GM21381 (cell line): Measurements from ENCODE around the gene DOLK.
"Not testable (repeated sequence)": the region's sequence is repeated elsewhere in the genome, so short reads cannot be mapped to it uniquely, and the experiment has no call there.

Source experiments
- ATAC-seq: cut with Tn5 transposase; IDR thresholded peaks from one replicate; pipeline ENCODE4 v1.9.1; 2021; ENCODE audit warnings: mild to moderate bottlenecking, moderate library complexity; ENCODE audit not compliant: unreplicated experiment

DOLK gene

DNA sequence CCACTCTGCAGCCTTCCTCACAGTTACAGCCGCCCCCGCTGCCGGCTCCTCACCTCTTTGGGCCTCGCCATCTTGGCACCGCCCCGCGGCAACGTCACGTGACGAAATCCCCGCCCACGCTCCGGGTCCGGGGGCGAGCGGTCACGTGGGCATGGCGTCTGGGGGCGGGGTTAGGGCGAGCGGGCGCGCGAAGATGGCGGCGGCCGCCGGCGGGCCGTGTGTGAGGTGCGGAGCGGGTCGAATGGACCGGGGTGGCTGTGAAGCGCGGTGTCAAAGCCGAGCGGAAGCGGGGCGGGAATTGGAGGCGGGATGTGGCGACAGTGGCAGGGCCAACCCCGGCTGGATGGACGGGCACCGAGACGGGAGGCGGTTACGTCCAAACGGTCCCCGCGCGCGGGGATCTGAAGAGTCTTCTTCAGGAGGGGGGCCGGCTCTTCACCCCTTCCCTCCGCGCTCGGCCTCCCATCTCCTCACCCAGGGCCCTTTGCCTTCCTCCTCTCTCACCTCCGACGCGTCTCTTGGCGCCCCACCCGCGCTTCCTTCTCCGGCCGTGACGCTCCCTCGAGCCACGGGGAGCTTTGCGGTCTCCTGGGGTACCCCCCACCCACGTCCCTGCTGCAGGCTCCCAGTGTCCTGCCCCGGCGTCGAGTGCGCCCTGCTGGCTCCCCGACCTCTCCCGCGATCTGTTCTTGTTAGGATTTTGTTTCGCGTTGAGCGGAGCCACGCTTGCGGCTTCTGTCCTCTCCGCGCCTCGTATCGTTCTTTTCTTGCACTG is at the start of gene DOLK, which contains the start of gene NUP188:
Gene DOLK (minus strand): TSS at position 77 of the 775 bp plus-strand sequence. CDS start 300 bp downstream, outside the sequence.
Gene NUP188 (plus strand): TSS at position 173 of the 775 bp plus-strand sequence. CDS start 21 bp downstream, at position 194.
- peak; percentile 88 for ATAC-seq

- ATAC-seq: no peak
Observed at GRCh38 chr9:128995791-128996190, 48.4 kb upstream of the DOLK start.

DNA sequence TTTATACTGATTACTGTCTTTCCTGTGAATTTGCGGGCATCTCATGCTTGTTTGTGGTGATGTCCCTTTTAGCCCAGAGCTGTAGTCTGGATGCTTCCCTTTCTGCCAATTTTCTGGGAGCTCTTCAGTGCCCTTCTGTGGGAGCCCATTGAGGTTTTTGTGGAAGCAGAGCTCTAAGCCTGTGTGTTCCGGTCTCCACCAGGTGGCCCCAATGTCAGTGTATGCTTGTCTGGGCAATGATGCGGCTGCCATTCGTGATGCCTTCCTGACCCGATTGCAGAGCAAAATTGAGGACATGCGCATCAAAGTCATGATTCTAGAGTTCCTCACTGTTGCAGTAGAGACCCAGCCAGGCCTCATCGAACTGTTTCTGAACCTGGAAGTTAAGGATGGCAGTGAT is 45.6 kb upstream of the DOLK start:
- ATAC-seq: no peak

DNA sequence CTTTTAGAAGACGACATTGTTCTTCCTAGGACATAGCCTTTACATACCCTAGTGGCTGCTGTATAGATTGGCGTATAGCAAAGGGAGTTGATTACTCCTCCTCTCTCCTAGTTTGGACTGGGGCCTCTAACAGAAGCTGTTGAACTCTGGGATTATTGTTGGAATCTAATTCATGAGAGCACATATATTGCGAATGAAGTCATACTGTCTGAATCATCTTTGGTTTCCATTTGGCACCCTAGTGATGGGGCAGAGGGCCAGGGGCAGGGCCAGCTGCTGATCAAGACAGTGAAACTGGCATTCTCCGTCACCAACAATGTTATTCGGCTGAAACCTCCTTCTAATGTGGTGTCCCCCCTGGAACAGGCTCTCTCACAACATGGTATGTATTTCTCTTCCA is 40.4 kb upstream of the DOLK start:
- ATAC-seq: no peak

- no peak for ATAC-seq
Observed at GRCh38 chr9:128986671-128987070, 39.3 kb upstream of the DOLK start.

DNA sequence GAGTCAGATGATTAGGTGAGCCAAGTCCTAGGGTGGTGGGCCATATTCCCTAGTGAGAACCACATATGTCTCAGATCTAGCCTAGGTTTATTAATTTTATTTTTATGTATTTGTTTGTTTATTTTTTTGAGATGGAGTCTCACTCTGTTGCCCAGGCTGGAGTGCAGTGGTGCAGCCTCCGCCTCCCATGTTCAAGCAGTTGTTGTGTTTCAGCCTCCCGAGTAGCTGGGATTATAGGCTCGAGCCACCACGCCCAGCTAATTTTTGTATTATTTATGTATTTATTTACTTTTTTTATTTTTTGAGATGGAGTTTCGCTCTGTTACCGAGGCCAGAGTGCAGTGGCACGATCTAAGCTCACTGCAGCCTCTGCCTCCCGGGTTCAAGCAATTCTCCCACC is 36.1 kb upstream of the DOLK start:
- ATAC-seq: no peak

DNA sequence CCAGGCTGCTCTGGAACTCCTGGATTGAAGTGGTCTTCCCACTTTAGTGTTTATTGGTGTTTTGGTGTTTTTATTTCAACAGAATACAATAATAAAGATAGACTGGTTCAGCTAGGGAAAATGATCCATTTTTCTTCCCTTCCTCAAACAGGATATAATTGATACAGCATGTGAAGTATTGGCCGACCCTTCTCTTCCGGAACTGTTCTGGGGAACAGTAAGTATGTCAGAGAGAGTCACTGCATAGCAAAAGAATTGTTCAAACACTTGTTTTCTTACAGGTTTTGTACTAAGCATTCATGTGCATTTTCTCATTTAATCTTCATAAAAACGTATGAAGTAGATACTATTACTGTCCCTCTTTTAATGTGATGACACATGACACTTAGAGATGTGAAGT is 31.7 kb upstream of the DOLK start:
- no peak for ATAC-seq

GRCh38 chr9:128972956-128973355 is 25.6 kb upstream of the DOLK start:
- ATAC-seq: no peak

- no peak for ATAC-seq
Observed at GRCh38 chr9:128969491-128969890, 22.1 kb upstream of the DOLK start.

DNA sequence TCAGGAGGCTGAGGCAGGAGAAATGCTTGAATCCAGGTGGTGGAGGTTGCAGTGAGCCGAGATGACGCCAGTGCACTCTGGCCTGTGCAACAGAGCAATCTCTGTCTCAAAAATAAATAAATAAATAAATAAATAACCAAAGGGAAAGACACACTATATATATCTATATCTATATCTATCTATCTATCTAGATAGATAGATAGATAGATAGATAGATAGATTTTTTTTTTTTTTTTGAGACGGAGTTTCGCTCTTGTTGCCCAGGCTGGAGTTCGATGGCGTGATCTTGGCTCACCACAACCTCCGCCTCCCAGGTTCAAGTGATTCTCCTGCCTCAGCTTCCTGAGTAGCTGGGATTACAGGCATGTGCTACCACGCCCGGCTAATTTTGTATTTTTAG is 14.0 kb upstream of the DOLK start:
- not testable (repeated sequence) for ATAC-seq

GRCh38 chr9:128947277-128947526 is 201 bp downstream of the DOLK start:
- ATAC-seq: no peak

DNA sequence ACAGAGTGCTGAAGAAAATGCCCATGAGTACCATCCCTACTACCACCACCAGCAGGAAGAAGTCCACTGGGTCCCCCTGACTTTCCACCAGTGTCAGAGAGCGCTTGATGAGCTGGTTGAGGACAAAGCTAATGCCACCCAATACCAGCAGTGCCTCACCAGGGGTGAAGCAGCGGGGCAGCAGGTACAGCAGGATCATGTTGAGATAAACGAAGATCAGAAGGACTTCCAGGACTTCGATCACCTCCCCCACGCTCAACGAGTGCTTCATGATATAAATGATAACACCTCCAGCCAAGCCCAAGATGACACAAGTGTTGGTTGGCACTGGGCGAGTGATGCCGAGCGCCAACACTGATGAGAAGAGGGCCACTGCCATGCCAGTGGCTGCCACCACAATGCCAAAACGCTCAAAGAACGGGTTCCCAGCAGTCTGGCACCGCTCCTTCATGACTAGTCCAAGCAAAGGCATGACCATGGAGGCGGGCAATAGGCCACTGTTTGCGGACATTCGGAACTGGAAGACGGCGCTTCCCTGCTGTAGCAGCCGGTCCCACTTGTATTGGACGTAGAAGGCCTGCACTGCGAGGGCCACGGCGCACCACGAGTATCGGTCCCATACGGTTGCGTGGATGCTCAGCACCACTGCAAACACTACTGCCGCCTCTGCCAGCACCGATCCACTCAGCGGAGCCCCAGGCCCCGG is 679 bp downstream of the DOLK start:
- ATAC-seq: peak; percentile 26

GRCh38 chr9:128945798-128946501 is 1.5 kb downstream of the DOLK start:
- no peak for ATAC-seq

DNA sequence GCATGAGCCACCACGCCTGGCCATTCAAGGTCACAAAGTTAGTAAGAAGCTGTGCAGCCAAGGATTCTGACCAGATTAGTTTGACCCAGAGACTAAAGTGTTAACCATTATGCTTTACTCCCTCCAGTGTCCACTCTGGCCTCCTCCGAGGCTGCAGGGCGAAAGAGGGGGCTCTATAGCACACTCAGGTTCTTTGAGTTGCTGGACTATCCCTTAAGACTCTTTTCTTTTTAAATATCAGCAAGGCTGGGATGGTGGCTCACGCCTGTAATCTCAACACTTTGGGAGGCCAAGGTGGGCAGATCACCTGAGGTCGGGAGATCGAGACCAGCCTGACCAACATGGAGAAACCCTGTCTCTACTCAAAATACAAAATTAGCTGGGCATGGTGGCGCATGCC is 2.4 kb downstream of the DOLK start:
- ATAC-seq: not testable (repeated sequence)

- no peak for ATAC-seq
Observed at GRCh38 chr9:128943832-128944620, 3.4 kb downstream of the DOLK start.

DNA sequence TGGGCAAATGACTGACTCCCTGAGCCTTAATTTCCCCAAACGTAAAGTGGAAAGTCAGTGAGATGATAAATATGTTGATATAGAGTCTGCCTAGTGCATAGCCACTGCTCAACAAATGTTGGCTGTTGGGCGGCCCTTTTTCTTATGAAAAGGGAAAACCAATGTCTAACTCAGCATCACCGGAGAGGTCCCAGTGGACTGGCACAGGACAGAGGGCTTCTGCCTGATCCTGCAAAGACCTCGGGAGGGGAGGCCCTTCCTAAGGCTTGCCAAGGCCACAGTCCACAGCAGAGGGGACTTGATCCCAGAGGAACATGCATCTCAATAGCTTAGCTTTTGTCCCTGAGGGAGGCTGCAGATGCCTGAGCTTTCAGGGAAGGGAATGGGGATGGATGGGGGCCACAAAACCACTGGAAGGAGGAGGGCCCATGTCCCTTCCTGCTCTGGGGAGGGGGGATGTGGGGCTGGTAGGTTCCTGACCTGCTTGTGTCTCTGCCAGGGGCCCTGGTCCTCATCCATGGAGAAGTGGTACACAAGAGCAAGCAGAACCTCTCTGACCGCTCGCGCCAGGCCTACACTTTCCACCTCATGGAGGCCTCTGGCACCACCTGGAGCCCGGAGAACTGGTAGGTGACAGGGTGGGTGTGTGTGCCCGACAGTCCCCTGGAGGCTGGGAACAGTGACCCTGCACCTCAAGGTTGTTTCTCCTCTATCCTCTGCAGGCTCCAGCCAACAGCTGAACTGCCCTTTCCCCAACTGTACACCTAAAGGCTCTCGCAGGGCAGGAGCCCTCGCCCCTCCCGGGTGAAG is 6.3 kb downstream of the DOLK start:
- ATAC-seq: no peak

DNA sequence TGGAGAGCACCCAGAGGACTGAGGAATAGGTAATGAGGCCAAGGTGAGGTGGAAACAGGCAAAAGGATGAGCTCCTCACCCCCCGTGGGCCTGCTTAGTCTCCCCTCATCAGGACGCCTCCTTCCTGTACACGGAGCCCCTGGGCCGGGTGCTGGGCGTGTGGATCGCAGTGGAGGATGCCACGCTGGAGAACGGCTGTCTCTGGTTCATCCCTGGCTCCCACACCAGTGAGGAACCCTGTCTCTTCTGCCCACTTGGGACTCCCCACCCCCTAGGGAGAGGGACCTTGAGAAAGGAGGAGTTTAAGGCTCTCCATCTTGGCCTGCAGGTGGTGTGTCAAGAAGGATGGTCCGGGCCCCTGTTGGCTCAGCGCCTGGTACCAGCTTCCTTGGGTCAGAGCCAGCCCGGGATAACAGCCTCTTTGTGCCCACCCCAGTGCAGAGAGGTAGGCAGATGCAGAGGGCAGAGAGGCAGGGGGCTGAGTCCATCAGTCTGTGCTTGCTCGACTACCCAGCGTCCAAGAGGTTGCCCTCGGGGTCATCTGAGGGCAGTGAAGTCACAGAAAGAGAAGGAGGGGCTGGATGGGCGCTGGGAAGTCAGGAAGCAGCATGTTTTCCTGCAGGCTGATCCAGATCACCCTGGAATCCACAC is 7.0 kb downstream of the DOLK start:
- no peak for ATAC-seq

DNA sequence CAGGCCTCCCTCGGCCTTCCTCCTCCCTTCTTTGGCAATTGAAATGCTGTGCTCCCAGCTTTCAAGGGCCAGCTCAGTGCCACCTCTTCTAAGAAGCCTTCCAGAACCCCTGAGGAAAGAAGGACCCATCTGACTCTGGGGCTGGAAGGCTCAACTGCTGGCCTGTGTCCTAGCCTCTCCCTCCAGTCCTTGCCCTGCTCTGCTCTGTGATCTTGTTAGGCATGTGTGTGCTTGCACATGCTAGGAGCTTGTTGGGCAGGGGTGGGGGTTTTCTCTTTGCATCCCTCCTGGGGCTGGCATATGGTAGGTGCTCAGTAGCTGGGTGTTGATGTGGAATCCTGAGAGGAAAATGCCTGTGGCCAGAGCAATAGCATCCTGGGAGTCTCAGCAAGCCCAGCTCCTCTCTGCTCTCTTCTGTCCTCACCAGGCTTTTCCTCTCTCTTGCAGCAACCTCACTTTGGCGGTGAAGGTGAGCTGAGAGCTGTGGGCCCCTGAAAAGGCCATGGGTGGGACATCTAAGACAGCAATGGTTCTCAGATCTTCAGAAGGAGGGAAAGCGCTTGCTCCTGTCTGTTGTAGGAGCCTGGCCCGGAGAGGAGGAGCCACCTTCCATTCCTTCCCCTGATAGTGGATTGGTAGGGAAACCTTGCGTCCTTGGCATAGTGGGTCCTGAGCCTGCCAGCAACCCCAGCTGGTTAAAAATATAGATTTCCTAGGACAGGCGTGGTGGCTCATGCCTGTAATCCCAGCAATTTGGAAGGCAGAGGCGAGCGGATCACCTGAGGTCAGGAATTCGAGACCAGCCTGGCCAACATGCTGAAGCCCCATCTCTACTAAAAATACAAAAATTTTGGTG is 9.9 kb downstream of the DOLK start:
- no peak for ATAC-seq
